HEK293T (cell line): ENCODE data around the gene NEGR1.

Experiments used
- ARNT ChIP-seq: fragments of 450-650 bp; IDR thresholded peaks from 2 replicates; pipeline ENCODE4 v1.6.1; 2017; ENCODE audit warnings: mild to moderate bottlenecking
- BHLHE40 ChIP-seq: fragments of 450-650 bp; IDR thresholded peaks from 2 replicates; pipeline ENCODE4 v1.6.1; 2016; ENCODE audit warnings: mild to moderate bottlenecking, moderate library complexity, borderline replicate concordance
- CTBP1 ChIP-seq: fragments of 450-650 bp; IDR thresholded peaks from 2 replicates; pipeline ENCODE4 v1.6.1; 2016; ENCODE audit warnings: borderline replicate concordance
- ELF4 ChIP-seq: fragments of 450-650 bp; IDR thresholded peaks from 2 replicates; pipeline ENCODE4 v1.6.1; 2017; ENCODE audit warnings: antibody characterized with exemption
- FOXK2 ChIP-seq: fragments of 450-650 bp; IDR thresholded peaks from 2 replicates; pipeline ENCODE4 v1.6.1; 2016; ENCODE audit warnings: mild to moderate bottlenecking
- FOXM1 ChIP-seq: fragments of 450-650 bp; IDR thresholded peaks from 2 replicates; pipeline ENCODE4 v1.6.1; 2017; ENCODE audit warnings: mild to moderate bottlenecking, borderline replicate concordance
- NFRKB ChIP-seq: fragments of 450-650 bp; IDR thresholded peaks from 2 replicates; pipeline ENCODE4 v1.6.1; 2016; ENCODE audit warnings: mild to moderate bottlenecking, moderate library complexity
- SP1 ChIP-seq: fragments of 450-650 bp; IDR thresholded peaks from 2 replicates; pipeline ENCODE4 v1.6.1; 2017
- SUZ12 ChIP-seq: fragments of 450-650 bp; IDR thresholded peaks from 2 replicates; pipeline ENCODE4 v1.6.1; 2016; ENCODE audit warnings: mild to moderate bottlenecking
- TARDBP ChIP-seq: fragments of 450-650 bp; IDR thresholded peaks from 2 replicates; pipeline ENCODE4 v1.6.1; 2016

DNA sequence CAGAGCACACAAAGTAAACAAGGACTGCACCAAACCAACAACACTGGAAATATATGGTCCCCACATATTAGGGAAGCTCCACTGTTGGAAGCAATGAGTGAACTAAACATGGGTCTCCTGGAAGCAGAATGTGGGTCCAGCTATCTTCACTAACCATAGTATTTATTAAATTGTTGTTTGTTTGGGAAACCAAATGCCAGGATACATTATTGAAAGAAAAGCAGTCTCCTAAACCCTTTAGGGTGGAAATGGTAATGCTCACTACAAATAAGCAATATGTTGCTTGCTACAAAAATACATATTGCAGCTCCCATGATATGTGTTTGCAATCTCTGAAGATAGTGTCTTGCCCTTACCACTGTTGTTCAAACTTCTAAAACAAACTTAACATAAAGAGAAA lies 2.2 kb downstream of the NEGR1 start:
- TF ChIP-seq ARNT (no peak), FOXK2 (no peak), CTBP1 (no peak), TARDBP (no peak), SP1 (no peak), BHLHE40 (no peak), FOXM1 (no peak), NFRKB (no peak), ELF4 (no peak), SUZ12 (no peak)
